Hepatocyte (in vitro differentiated cells): ENCODE results near the gene PACSIN2. TPM values are rescaled to one million over a fixed set of nuclear protein-coding genes. Genes with fewer than 3 reads are reported as not detected.

ENCODE experiments used
- DNase-seq: peaks from one replicate; pipeline ENCODE4 v3.0.0-alpha.2; 2016; ENCODE audit warnings: low spot score
- H2AFZ ChIP-seq: fragments of 200-600 bp; sonication (generic); 2 replicates; pipeline ENCODE4 v1.6.0; 2016; ENCODE audit warnings: antibody characterized with exemption, mild to moderate bottlenecking
- H3K27ac ChIP-seq: fragments of 200-600 bp; sonication (generic); 2 replicates; pipeline ENCODE4 v1.5.1; 2016; ENCODE audit warnings: mild to moderate bottlenecking
- H3K27me3 ChIP-seq: fragments of 200-600 bp; sonication (generic); 2 replicates; pipeline ENCODE4 v1.6.1; 2016
- H3K36me3 ChIP-seq: fragments of 200-600 bp; sonication (generic); replicated peaks from 2 replicates; pipeline ENCODE4 v1.5.1; 2016; ENCODE audit warnings: low read depth; ENCODE audit not compliant: insufficient read depth
- H3K4me1 ChIP-seq: fragments of 200-600 bp; sonication (generic); 2 replicates; pipeline ENCODE4 v1.5.1; 2016; ENCODE audit warnings: mild to moderate bottlenecking, moderate library complexity; ENCODE audit not compliant: insufficient read depth
- H3K4me2 ChIP-seq: fragments of 200-600 bp; sonication (generic); 2 replicates; pipeline ENCODE4 v1.6.0; 2016
- H3K4me3 ChIP-seq: fragments of 200-600 bp; sonication (generic); 2 replicates; pipeline ENCODE4 v1.5.1; 2016; ENCODE audit warnings: mild to moderate bottlenecking
- H3K79me2 ChIP-seq: fragments of 200-600 bp; sonication (generic); 2 replicates; pipeline ENCODE4 v1.6.0; 2017; ENCODE audit warnings: mild to moderate bottlenecking
- H3K9me2 ChIP-seq: fragments of 200-600 bp; sonication (generic); replicated peaks from 2 replicates; pipeline ENCODE4 v1.6.0; 2017; ENCODE audit warnings: mild to moderate bottlenecking; ENCODE audit not compliant: insufficient read depth
- H3K9me3 ChIP-seq: fragments of 200-600 bp; sonication (generic); 2 replicates; pipeline ENCODE4 v1.5.1; 2016; ENCODE audit warnings: low read depth, mild to moderate bottlenecking
- H4K20me1 ChIP-seq: fragments of 200-600 bp; sonication (generic); 2 replicates; pipeline ENCODE4 v1.6.0; 2016; ENCODE audit warnings: mild to moderate bottlenecking; ENCODE audit not compliant: insufficient read depth, poor library complexity, severe bottlenecking
- CTCF ChIP-seq: fragments of 200-600 bp; sonication (generic); IDR thresholded peaks from 2 replicates; pipeline ENCODE4 v1.5.1; 2016; ENCODE audit warnings: antibody characterized with exemption, mild to moderate bottlenecking; ENCODE audit not compliant: poor library complexity
- EZH2 ChIP-seq: fragments of 200-600 bp; sonication (generic); IDR thresholded peaks from 2 replicates; pipeline ENCODE4 v1.6.1; 2016; ENCODE audit warnings: antibody characterized with exemption, mild to moderate bottlenecking, borderline replicate concordance
- EZH2phosphoT487 ChIP-seq: fragments of 200-600 bp; sonication (generic); IDR thresholded peaks from one replicate; pipeline ENCODE4 v1.6.1; 2018; ENCODE audit warnings: antibody characterized with exemption, mild to moderate bottlenecking, low read depth, moderate library complexity; ENCODE audit not compliant: unreplicated experiment, severe bottlenecking
- WGBS: methylation state at CpG from one replicate; pipeline ENCODE4 v1.1.6; 2016; ENCODE audit warnings: low lambda C conversion rate; ENCODE audit errors: missing lambda C conversion rate; 5-methylcytosine and 5-hydroxymethylcytosine counted together
- polyA plus RNA-seq: library from polyadenylated mRNA; unstranded; fragments of >200 nt; fragmentation: Nextera tagmentation; extraction: Ambion mirVana; gene quantifications from 2 replicates; pipeline ENCODE4 v1.2.1, GENCODE V29; 2016
- total RNA-seq: library from RNA; depleted of rRNA; stranded (reverse); fragments of >200 nt; gene quantifications from 2 replicates; pipeline ENCODE4 v1.2.3, GENCODE V29; 2014

Gene PACSIN2
- total and polyA plus RNA-seq, 2 experiments from 2014 or later, result 77.7 to 86.3 TPM

- no peaks in the 10 kb centered on the region for H3K27me3 ChIP-seq
- H3K79me2 ChIP-seq, result peaks cover 92% of the 10 kb centered on the region
- H2AFZ ChIP-seq, result no peak overlapping the region
- no peaks in the 10 kb centered on the region for H3K9me3 ChIP-seq
- TF ChIP-seq CTCF (no peak), EZH2phosphoT487 (no peak), EZH2 (no peak)
- 95% methylated on average over 9 of the region's 9 CpGs for WGBS
- no peak overlapping the region for H3K4me2 ChIP-seq
- H3K27ac ChIP-seq, result no peak overlapping the region
- no peak overlapping the region for H3K4me3 ChIP-seq
- no peak for DNase-seq
- peaks cover 42% of the 10 kb centered on the region for H3K4me1 ChIP-seq
- H3K36me3 ChIP-seq, result no peaks in the 10 kb centered on the region
- no peaks in the 10 kb centered on the region for H3K9me2 ChIP-seq
- H4K20me1 ChIP-seq, result peaks cover 16% of the 10 kb centered on the region
These were observed 69.9 kb downstream of the PACSIN2 start for GRCh38 chr22:42945027-42945426.

DNA sequence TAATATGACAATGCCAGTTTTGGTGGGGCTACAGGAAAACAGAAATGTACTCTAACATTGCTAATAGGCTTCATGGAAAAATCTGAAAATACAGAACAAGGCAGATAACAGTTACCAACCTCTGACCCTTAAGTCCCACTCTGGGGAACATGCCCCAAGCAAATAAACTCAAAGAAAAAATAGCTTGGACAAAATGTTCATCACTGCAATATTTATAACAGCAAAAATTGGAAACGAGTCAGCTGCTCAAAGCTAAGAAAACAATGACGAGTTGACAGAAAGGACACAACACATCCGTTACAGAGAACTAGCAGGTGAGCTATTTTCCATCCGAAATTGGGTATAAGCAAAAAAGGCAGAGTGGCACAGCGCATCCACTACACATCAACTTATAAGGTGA is 70.5 kb downstream of the PACSIN2 start:
- Histone ChIP-seq H3K79me2 (peaks cover 90% of the 10 kb centered on the region), H4K20me1 (peaks cover 19% of the 10 kb centered on the region), H3K27ac (peak overlapping the region; percentile 23), H3K36me3 (no peaks in the 10 kb centered on the region), H3K4me3 (no peak overlapping the region), H3K9me3 (no peaks in the 10 kb centered on the region), H3K4me1 (peaks cover 43% of the 10 kb centered on the region), H3K9me2 (no peaks in the 10 kb centered on the region), H3K27me3 (no peaks in the 10 kb centered on the region), H3K4me2 (no peak overlapping the region), H2AFZ (no peak overlapping the region)
- no peak for DNase-seq
- 92% methylated on average over 5 of the region's 5 CpGs for WGBS
- TF ChIP-seq CTCF (no peak), EZH2phosphoT487 (no peak), EZH2 (no peak)

DNA sequence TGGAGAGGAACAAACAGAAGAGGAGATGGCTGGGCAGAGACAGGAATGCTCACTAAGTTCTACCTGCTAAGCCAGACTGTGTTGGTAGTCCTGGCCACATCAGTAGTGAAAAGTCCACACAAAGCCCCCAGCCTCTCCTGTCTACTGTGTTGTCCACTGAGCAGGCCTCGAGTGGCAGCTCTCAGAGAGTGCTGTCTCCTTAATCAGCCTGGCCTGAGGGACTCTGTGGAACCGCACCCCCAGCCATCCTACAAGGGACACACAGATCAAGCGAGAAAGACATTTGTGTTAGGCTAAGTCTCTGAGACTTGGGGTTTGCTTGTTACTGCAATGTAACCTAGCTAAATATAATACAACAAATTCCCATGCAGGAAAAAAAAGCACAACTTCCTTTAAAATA is 71.0 kb downstream of the PACSIN2 start:
- H3K4me1 ChIP-seq, result peaks cover 43% of the 10 kb centered on the region
- TF ChIP-seq EZH2 (no peak), EZH2phosphoT487 (no peak), CTCF (no peak)

DNA sequence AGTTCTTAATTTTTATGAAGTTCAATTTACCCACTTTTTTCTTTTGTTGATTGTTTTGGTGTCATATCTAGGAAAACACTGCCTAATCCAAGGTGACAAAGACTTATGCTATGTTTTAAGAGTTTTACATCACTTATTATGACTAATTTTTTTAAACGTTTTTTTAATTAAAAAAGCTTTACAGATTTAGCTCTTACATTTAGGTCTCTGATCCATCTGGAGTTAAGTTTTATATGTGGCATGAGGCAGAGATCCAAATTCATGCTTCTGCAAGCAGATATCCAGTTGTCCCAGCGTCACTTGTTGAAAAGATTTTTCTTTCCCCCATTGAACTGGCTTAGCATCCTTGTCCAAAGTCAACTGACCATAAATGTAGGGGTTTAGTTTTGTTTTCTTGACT is 72.6 kb downstream of the PACSIN2 start:
- peaks cover 19% of the 10 kb centered on the region for H4K20me1 ChIP-seq
- no peaks in the 10 kb centered on the region for H3K9me2 ChIP-seq
- no peaks in the 10 kb centered on the region for H3K9me3 ChIP-seq
- H3K27me3 ChIP-seq, result no peaks in the 10 kb centered on the region
- no peaks in the 10 kb centered on the region for H3K36me3 ChIP-seq
- H3K4me2 ChIP-seq, result no peak overlapping the region
- no peak overlapping the region for H3K27ac ChIP-seq
- H3K4me3 ChIP-seq, result no peak overlapping the region
- 78% methylated on average over 2 of the region's 2 CpGs for WGBS
- H3K79me2 ChIP-seq, result peaks cover 90% of the 10 kb centered on the region
- no peak for DNase-seq
- no peak overlapping the region for H2AFZ ChIP-seq
- peaks cover 46% of the 10 kb centered on the region for H3K4me1 ChIP-seq
- TF ChIP-seq CTCF, result no peak
- no peak for TF ChIP-seq EZH2phosphoT487
- TF ChIP-seq EZH2, result no peak

More for the DNA sequence above, 71.0 kb downstream of the PACSIN2 start:
- H3K4me3 ChIP-seq, result no peak overlapping the region
- H2AFZ ChIP-seq, result no peak overlapping the region
- H4K20me1 ChIP-seq, result peaks cover 19% of the 10 kb centered on the region
- no peaks in the 10 kb centered on the region for H3K9me3 ChIP-seq
- H3K9me2 ChIP-seq, result no peaks in the 10 kb centered on the region
- no peaks in the 10 kb centered on the region for H3K36me3 ChIP-seq
- DNase-seq, result no peak
- H3K4me2 ChIP-seq, result no peak overlapping the region
- H3K27me3 ChIP-seq, result no peaks in the 10 kb centered on the region
- H3K79me2 ChIP-seq, result peaks cover 90% of the 10 kb centered on the region
- peak overlapping the region; percentile 23 for H3K27ac ChIP-seq
- 87% methylated on average over 3 of the region's 3 CpGs for WGBS
